ENCODE results near the gene P4HB. TPM values are rescaled to one million over a fixed set of nuclear protein-coding genes. Genes with fewer than 3 reads are reported as not detected.

Gene P4HB
- total RNA-seq, 4 donors from 2014 or later, result 685 to 999 (median 839) TPM

- WGBS, 2 donors, result 71 to 79% methylated on average over 6 of the region's 6 CpGs
- H3K4me3 ChIP-seq (ENCODE audit: low read depth, poor library complexity, severe bottlenecking), result no peak overlapping the region
- DNase-seq (ENCODE audit: low spot score in 2 of 2), result no peak
- TF ChIP-seq POLR2A (IDR thresholded peaks at IDR 0.05) (no peak), CTCF (IDR thresholded peaks at IDR 0.05) (no peak)
- intact Hi-C loops (cut with DNase I; ENCODE audit: low total_unique reads), result no loop called here
These were observed 2.9 kb upstream of the P4HB start for GRCh38 chr17:81863123-81863675.

- intact Hi-C loops (cut with DNase I; ENCODE audit: low total_unique reads), result no loop called here
- TF ChIP-seq CTCF (IDR thresholded peaks at IDR 0.05) (peak in 1 of 3 donors; percentile 88), POLR2A (IDR thresholded peaks at IDR 0.05) (peak in 1 of 2 donors; percentile 98)
- peak overlapping the region; percentile 49 for H3K4me3 ChIP-seq (ENCODE audit: low read depth, poor library complexity, severe bottlenecking)
- 0% methylated on average over 43 to 48 of the region's 74 CpGs for WGBS, 2 donors
- DNase-seq (ENCODE audit: low spot score in 2 of 2), result peak; percentile 99 to 100
These were observed 627 bp upstream of the P4HB start for GRCh38 chr17:81860756-81861568.

- H3K4me3 ChIP-seq (ENCODE audit: low read depth, poor library complexity, severe bottlenecking), result peak overlapping the region; percentile 87
- 51 to 54% methylated on average over 23 of the region's 23 CpGs for WGBS, 2 donors
- TF ChIP-seq POLR2A (IDR thresholded peaks at IDR 0.05) (no peak), CTCF (IDR thresholded peaks at IDR 0.05) (no peak)
- no peak for DNase-seq (ENCODE audit: low spot score in 2 of 2)
- intact Hi-C loops (cut with DNase I; ENCODE audit: low total_unique reads), result no loop called here
These were observed 1.1 kb downstream of the P4HB start for GRCh38 chr17:81858967-81859905.

GRCh38 chr17:81858170-81858966 is 2.0 kb downstream of the P4HB start:
- no peak for DNase-seq (ENCODE audit: low spot score in 2 of 2)
- WGBS, 2 donors, result 77 to 79% methylated on average over 27 to 30 of the region's 30 CpGs
- no peak overlapping the region for H3K4me3 ChIP-seq (ENCODE audit: low read depth, poor library complexity, severe bottlenecking)
- TF ChIP-seq CTCF (IDR thresholded peaks at IDR 0.05) (no peak), POLR2A (IDR thresholded peaks at IDR 0.05) (no peak)
- intact Hi-C loops (cut with DNase I; ENCODE audit: low total_unique reads), result no loop called here

Measured in lower leg skin (tissue), 4 donors.